Right lobe of liver (tissue), 4 donors: ENCODE results near the gene DLX3.

Experiments
- POLR2A ChIP-seq: fragments of 450-650 bp; IDR thresholded peaks from one replicate; pipeline ENCODE4 v1.6.1; 2017; ENCODE audit warnings: antibody characterized with exemption, mild to moderate bottlenecking
- TF ChIP-seq, protein P1 (sequence below), 4 donors: fragments of 200-600 bp in 3 of 4; fragments of 450-650 bp in 1 of 4; IDR thresholded peaks; one replicate each; pipeline versions ENCODE4 v1.5.1 to v1.8.0; 2016 to 2022; ENCODE audit warnings: antibody characterized with exemption in 4 of 4, mild to moderate bottlenecking in 2 of 4
- donor health status: DM: no; HTN: no; CAD: no.
- donor health status: DM: no; HTN: no; CAD: no.
- donor health status: DM: no; HTN: yes; CAD: no.

GRCh38 chr17:49942947-49943346 is 52.1 kb downstream of the DLX3 start:
- TF ChIP-seq, protein P1, sequence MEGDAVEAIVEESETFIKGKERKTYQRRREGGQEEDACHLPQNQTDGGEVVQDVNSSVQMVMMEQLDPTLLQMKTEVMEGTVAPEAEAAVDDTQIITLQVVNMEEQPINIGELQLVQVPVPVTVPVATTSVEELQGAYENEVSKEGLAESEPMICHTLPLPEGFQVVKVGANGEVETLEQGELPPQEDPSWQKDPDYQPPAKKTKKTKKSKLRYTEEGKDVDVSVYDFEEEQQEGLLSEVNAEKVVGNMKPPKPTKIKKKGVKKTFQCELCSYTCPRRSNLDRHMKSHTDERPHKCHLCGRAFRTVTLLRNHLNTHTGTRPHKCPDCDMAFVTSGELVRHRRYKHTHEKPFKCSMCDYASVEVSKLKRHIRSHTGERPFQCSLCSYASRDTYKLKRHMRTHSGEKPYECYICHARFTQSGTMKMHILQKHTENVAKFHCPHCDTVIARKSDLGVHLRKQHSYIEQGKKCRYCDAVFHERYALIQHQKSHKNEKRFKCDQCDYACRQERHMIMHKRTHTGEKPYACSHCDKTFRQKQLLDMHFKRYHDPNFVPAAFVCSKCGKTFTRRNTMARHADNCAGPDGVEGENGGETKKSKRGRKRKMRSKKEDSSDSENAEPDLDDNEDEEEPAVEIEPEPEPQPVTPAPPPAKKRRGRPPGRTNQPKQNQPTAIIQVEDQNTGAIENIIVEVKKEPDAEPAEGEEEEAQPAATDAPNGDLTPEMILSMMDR (IDR thresholded peaks at IDR 0.05) = no peak
- TF ChIP-seq POLR2A = no peak
